AG04450 (cell line): ENCODE data around the gene NCKAP1. TPM values are rescaled to one million over a fixed set of nuclear protein-coding genes. Genes with fewer than 3 reads are reported as not detected.
"Not testable (repeated sequence)": the region's sequence is repeated elsewhere in the genome, so short reads cannot be mapped to it uniquely, and the experiment has no call there.

Experiments
- CTCF ChIA-PET: fragments of 300-600, 350-600 bp; formaldehyde crosslinking; extraction: SDS; loops from one replicate; lab custom pipeline; 2022; ENCODE audit warnings: antibody characterized with exemption, inconsistent platforms; lab: Charles Lee
- POLR2A ChIA-PET: fragments of 350-600 bp; formaldehyde crosslinking; extraction: SDS; loops from one replicate; lab custom pipeline; 2021; ENCODE audit warnings: antibody characterized with exemption, inconsistent platforms; lab: Yijun Ruan, JAX
- DNase-seq: peaks from one replicate; pipeline ENCODE4 v3.0.0-alpha.2; 2011; ENCODE audit warnings: low read depth, low spot score
- H3K27ac ChIP-seq: one replicate; pipeline ENCODE4 v1.5.1; 2012; ENCODE audit warnings: low read depth, low read length, control low read depth
- H3K27me3 ChIP-seq: one replicate; pipeline ENCODE4 v1.6.0; 2012; ENCODE audit warnings: low read length; ENCODE audit not compliant: control insufficient read depth, insufficient read depth
- H3K4me3 ChIP-seq: 2 replicates; pipeline ENCODE4 v1.5.1; 2011; ENCODE audit warnings: mild to moderate bottlenecking, low read depth, low read length, control low read depth
- H3K9me3 ChIP-seq: 2 replicates; pipeline ENCODE4 v1.5.1; 2012; ENCODE audit warnings: low read length; ENCODE audit not compliant: control insufficient read depth, insufficient read depth
- polyA plus RNA-seq: library from polyadenylated mRNA; depleted of rRNA; stranded (reverse); fragments of >200 nt; gene quantifications from 2 replicates; pipeline ENCODE4 v1.2.3, GENCODE V29; 2011
- TF ChIP-seq, protein P1 (sequence below): IDR thresholded peaks from 2 replicates; pipeline ENCODE4 v1.5.1; 2011; ENCODE audit warnings: low read depth, low read length, control low read depth, inconsistent platforms

Gene NCKAP1
- polyA plus RNA-seq, 1 experiment: 182 TPM

DNA sequence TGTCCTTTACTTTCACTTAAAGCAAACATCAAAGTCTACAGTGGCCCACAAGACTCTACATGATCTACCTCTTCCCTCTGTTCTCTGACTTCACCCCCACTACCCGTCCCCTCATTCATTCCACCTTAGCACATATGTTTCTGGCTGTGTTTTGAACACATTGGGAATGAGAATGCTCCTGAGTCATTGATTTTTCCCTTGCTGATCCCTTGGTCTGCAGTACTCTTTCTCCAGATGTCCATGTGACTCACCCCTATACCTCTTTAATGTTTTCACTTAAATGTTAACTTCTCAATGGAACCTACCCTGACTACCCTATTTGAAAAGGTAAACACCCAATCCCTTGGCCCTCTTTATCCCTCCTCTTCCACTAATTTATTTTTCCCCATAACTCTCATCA, 141.1 kb downstream of the NCKAP1 start:
- no peak overlapping the region for H3K27ac ChIP-seq
- CTCF ChIA-PET: no interaction called here
- POLR2A ChIA-PET: no interaction called here
- peaks cover 7% of the 10 kb centered on the region for H3K9me3 ChIP-seq
- TF ChIP-seq, protein P1, sequence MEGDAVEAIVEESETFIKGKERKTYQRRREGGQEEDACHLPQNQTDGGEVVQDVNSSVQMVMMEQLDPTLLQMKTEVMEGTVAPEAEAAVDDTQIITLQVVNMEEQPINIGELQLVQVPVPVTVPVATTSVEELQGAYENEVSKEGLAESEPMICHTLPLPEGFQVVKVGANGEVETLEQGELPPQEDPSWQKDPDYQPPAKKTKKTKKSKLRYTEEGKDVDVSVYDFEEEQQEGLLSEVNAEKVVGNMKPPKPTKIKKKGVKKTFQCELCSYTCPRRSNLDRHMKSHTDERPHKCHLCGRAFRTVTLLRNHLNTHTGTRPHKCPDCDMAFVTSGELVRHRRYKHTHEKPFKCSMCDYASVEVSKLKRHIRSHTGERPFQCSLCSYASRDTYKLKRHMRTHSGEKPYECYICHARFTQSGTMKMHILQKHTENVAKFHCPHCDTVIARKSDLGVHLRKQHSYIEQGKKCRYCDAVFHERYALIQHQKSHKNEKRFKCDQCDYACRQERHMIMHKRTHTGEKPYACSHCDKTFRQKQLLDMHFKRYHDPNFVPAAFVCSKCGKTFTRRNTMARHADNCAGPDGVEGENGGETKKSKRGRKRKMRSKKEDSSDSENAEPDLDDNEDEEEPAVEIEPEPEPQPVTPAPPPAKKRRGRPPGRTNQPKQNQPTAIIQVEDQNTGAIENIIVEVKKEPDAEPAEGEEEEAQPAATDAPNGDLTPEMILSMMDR: no peak
- peak; percentile 59 for DNase-seq
- no peak overlapping the region for H3K4me3 ChIP-seq
- no peaks in the 10 kb centered on the region for H3K27me3 ChIP-seq

GRCh38 chr2:182895798-182896197, 142.5 kb downstream of the NCKAP1 start:
- TF ChIP-seq, protein P1: no peak
- Histone ChIP-seq H3K9me3 (peaks cover 7% of the 10 kb centered on the region), H3K27me3 (no peaks in the 10 kb centered on the region), H3K27ac (no peak overlapping the region), H3K4me3 (no peak overlapping the region)
- CTCF ChIA-PET: no interaction called here
- no peak for DNase-seq
- POLR2A ChIA-PET: no interaction called here

DNA sequence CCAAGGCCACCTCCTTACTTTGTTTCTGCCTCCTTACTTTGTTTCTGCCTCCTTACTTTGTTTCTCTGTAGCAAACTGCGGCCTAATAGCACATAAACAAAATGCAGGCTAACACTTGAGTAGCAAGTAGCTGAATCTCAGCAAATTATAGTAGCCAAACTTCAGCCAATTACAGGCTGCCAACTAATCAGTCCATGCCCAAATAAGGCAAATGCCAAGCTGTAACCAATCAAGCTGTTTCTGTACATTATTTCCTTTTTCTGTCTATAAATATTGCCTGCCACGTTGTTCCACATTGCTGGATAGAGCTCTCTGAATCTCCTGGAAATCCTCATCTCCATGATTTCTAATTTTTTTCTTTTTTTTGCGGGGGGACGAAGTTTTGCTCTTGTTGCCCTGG, 143.1 kb downstream of the NCKAP1 start:
- TF ChIP-seq, protein P1: no peak
- Histone ChIP-seq H3K27ac (no peak overlapping the region), H3K27me3 (no peaks in the 10 kb centered on the region), H3K9me3 (peaks cover 7% of the 10 kb centered on the region), H3K4me3 (no peak overlapping the region)
- ChIA-PET CTCF (no interaction called here), POLR2A (no interaction called here)
- no peak for DNase-seq

- Histone ChIP-seq H3K27me3 (no peaks in the 10 kb centered on the region), H3K4me3 (no peak overlapping the region), H3K9me3 (peaks cover 7% of the 10 kb centered on the region), H3K27ac (no peak overlapping the region)
- CTCF ChIA-PET: no interaction called here
- TF ChIP-seq, protein P1: no peak
- no peak for DNase-seq
- POLR2A ChIA-PET: no interaction called here
Observed at GRCh38 chr2:182894174-182894573, 144.1 kb downstream of the NCKAP1 start.

- POLR2A ChIA-PET: no interaction called here
- CTCF ChIA-PET: no interaction called here
- Histone ChIP-seq H3K4me3 (no peak overlapping the region), H3K27me3 (no peaks in the 10 kb centered on the region), H3K27ac (no peak overlapping the region), H3K9me3 (peaks cover 7% of the 10 kb centered on the region)
- TF ChIP-seq, protein P1: no peak
- DNase-seq: no peak
Observed at GRCh38 chr2:182893666-182894065, 144.6 kb downstream of the NCKAP1 start.

DNA sequence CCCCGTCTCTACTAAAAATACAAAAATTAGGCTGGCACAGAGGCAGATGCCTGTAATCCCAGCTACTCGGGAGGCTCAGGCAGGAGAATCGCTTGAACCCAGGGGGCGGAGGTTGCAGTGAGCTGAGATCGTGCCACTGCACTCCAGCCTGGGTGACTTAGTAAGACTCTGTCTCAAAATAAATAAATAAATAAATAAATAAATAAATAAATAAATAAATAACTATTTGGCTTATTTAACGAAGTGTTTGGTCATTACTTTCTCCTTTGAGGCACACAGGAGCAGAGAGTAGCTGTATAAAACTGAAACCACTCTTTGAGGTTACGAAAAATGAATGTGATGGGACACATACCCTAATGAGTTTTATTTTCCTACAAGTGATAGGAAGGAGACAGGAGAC, 145.2 kb downstream of the NCKAP1 start:
- H3K27ac ChIP-seq, CTCF ChIA-PET, H3K27me3 ChIP-seq, POLR2A ChIA-PET, DNase-seq, H3K4me3 ChIP-seq, H3K9me3 ChIP-seq: not testable (repeated sequence)
